WERI-Rb-1 (cell line): Measurements from ENCODE around the gene TNRC6B.

Source experiments
- DNase-seq: peaks from one replicate; pipeline ENCODE4 v3.0.0-alpha.2; 2020
- H3K27ac ChIP-seq: fragments of 250-450 bp; sonication (Bioruptor Pico); 2 replicates; pipeline ENCODE4 v1.5.1; 2020; ENCODE audit warnings: mild to moderate bottlenecking, moderate library complexity
- H3K27me3 ChIP-seq: fragments of 250-450 bp; sonication (Bioruptor Pico); 2 replicates; pipeline ENCODE4 v1.5.1; 2021; ENCODE audit warnings: mild to moderate bottlenecking, low read depth, moderate library complexity; ENCODE audit not compliant: insufficient read depth, severe bottlenecking
- H3K36me3 ChIP-seq: fragments of 250-450 bp; sonication (Bioruptor Pico); 2 replicates; pipeline ENCODE4 v1.5.1; 2020; ENCODE audit warnings: mild to moderate bottlenecking, moderate library complexity
- H3K4me3 ChIP-seq: 2 replicates; pipeline ENCODE4 v1.5.1; 2011; ENCODE audit warnings: low read depth, mild to moderate bottlenecking, control low read depth, low read length
- H3K9me3 ChIP-seq: fragments of 250-450 bp; sonication (Bioruptor Pico); 2 replicates; pipeline ENCODE4 v1.5.1; 2021; ENCODE audit warnings: mild to moderate bottlenecking, moderate library complexity; ENCODE audit not compliant: severe bottlenecking
- CTCF ChIP-seq: IDR thresholded peaks from 2 replicates; pipeline ENCODE4 v1.5.1; 2011; ENCODE audit warnings: low read depth, mild to moderate bottlenecking, control low read depth, inconsistent platforms, low read length

Gene TNRC6B

GRCh38 chr22:40345815-40346184 lies 168.1 kb downstream of the TNRC6B start:
- no peak for TF ChIP-seq CTCF
- no peaks in the 10 kb centered on the region for H3K27me3 ChIP-seq
- peaks cover 25% of the 10 kb centered on the region for H3K36me3 ChIP-seq
- peak overlapping the region; percentile 86 for H3K27ac ChIP-seq
- H3K4me3 ChIP-seq = peak overlapping the region; percentile 94
- H3K9me3 ChIP-seq = no peaks in the 10 kb centered on the region
- DNase-seq = peak; percentile 51

GRCh38 chr22:40346185-40347118 lies 168.7 kb downstream of the TNRC6B start, which contains the start of gene ADSL:
ADSL (plus strand) TSS chr22:40346500; CDS start chr22:40346559, 59 bp downstream.
- H3K4me3 ChIP-seq = peak within 1 kb of the TSS; percentile 94

GRCh38 chr22:40347300-40347699 lies 169.6 kb downstream of the TNRC6B start:
- no peak for TF ChIP-seq CTCF
- peak overlapping the region; percentile 86 for H3K27ac ChIP-seq
- no peaks in the 10 kb centered on the region for H3K27me3 ChIP-seq
- no peaks in the 10 kb centered on the region for H3K9me3 ChIP-seq
- peaks cover 40% of the 10 kb centered on the region for H3K36me3 ChIP-seq
- H3K4me3 ChIP-seq = peak overlapping the region; percentile 94
- DNase-seq = no peak

More at GRCh38 chr22:40346185-40347118, 168.7 kb downstream of the TNRC6B start, which contains the start of gene ADSL:
- Histone ChIP-seq H3K36me3 (peaks cover 32% of the 10 kb centered on the region), H3K9me3 (no peaks in the 10 kb centered on the region), H3K27ac (peak within 1 kb of the TSS; percentile 86), H3K27me3 (no peaks in the 10 kb centered on the region)
- DNase-seq = peak; percentile 90
- no peak for TF ChIP-seq CTCF

- peaks cover 49% of the 10 kb centered on the region for H3K36me3 ChIP-seq
- H3K27ac ChIP-seq = no peak overlapping the region
- no peaks in the 10 kb centered on the region for H3K27me3 ChIP-seq
- no peak overlapping the region for H3K4me3 ChIP-seq
- peak; percentile 73 for TF ChIP-seq CTCF
- no peaks in the 10 kb centered on the region for H3K9me3 ChIP-seq
- DNase-seq = peak; percentile 34
Measured at GRCh38 chr22:40348025-40348658, 170.4 kb downstream of the TNRC6B start.

- Histone ChIP-seq H3K4me3 (no peak overlapping the region), H3K9me3 (no peaks in the 10 kb centered on the region), H3K36me3 (peaks cover 73% of the 10 kb centered on the region), H3K27me3 (no peaks in the 10 kb centered on the region), H3K27ac (no peak overlapping the region)
- no peak for TF ChIP-seq CTCF
- DNase-seq = no peak
Measured at GRCh38 chr22:40352763-40353162, 175.0 kb downstream of the TNRC6B start.
